Measurements from ENCODE around the gene SLC6A18.

Gene SLC6A18

GRCh38 chr5:1229822-1230221 is 4.6 kb downstream of the SLC6A18 start:
- Histone ChIP-seq H3K36me3 (ENCODE audit: control insufficient read depth, insufficient read depth, low read length) (no peaks in the 10 kb centered on the region), H3K9me3 (ENCODE audit: control insufficient read depth, low read length) (no peaks in the 10 kb centered on the region), H3K4me2 (ENCODE audit: low read length) (no peak overlapping the region), H3K9ac (no peak overlapping the region), H3K4me3 (ENCODE audit: low read depth, low read length) (no peak overlapping the region), H3K79me2 (no peaks in the 10 kb centered on the region), H2AFZ (no peak overlapping the region), H3K27me3 (ENCODE audit: control insufficient read depth, insufficient read depth, low read length) (no peaks in the 10 kb centered on the region), H3K4me1 (no peaks in the 10 kb centered on the region), H3K27ac (no peak overlapping the region)
- no peak for TF ChIP-seq CTCF (IDR thresholded peaks at IDR 0.05)

DNA sequence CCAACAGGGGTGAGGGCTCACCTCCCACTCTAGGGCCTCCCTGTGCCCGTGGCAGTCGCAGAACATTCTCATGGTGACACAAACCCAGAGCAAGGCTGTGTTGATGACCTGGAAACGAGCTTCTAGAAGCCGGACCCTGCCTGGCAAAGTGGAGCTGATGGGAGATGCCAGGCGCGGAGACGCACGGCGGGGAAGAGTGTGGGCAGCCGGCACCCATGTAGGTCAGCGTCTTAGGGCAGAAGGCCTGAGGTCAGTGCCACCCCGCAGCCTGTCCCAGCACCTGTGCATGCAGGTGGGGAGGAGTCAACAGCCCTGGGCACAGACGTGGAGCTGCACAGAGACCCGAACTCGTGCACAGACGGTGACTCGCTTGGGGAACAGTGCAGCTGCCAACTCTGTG is 5.4 kb downstream of the SLC6A18 start:
- H3K4me3 ChIP-seq (ENCODE audit: low read depth, low read length): no peak overlapping the region
- no peaks in the 10 kb centered on the region for H3K79me2 ChIP-seq
- H2AFZ ChIP-seq: no peak overlapping the region
- H3K9me3 ChIP-seq (ENCODE audit: control insufficient read depth, low read length): no peaks in the 10 kb centered on the region
- H3K27me3 ChIP-seq (ENCODE audit: control insufficient read depth, insufficient read depth, low read length): no peaks in the 10 kb centered on the region
- no peak overlapping the region for H3K9ac ChIP-seq
- H3K4me2 ChIP-seq (ENCODE audit: low read length): no peak overlapping the region
- H3K27ac ChIP-seq: no peak overlapping the region
- TF ChIP-seq CTCF (IDR thresholded peaks at IDR 0.05): no peak
- no peaks in the 10 kb centered on the region for H3K4me1 ChIP-seq
- no peaks in the 10 kb centered on the region for H3K36me3 ChIP-seq (ENCODE audit: control insufficient read depth, insufficient read depth, low read length)

GRCh38 chr5:1231354-1231905 is 6.2 kb downstream of the SLC6A18 start:
- TF ChIP-seq CTCF (IDR thresholded peaks at IDR 0.05): no peak
- H3K36me3 ChIP-seq (ENCODE audit: control insufficient read depth, insufficient read depth, low read length): no peaks in the 10 kb centered on the region
- no peak overlapping the region for H3K4me3 ChIP-seq (ENCODE audit: low read depth, low read length)
- H3K4me1 ChIP-seq: no peaks in the 10 kb centered on the region
- no peak overlapping the region for H3K4me2 ChIP-seq (ENCODE audit: low read length)
- H3K9me3 ChIP-seq (ENCODE audit: control insufficient read depth, low read length): no peaks in the 10 kb centered on the region
- H3K79me2 ChIP-seq: no peaks in the 10 kb centered on the region
- H3K27ac ChIP-seq: no peak overlapping the region
- H2AFZ ChIP-seq: no peak overlapping the region
- no peaks in the 10 kb centered on the region for H3K27me3 ChIP-seq (ENCODE audit: control insufficient read depth, insufficient read depth, low read length)
- no peak overlapping the region for H3K9ac ChIP-seq

- H3K4me1 ChIP-seq: no peaks in the 10 kb centered on the region
- TF ChIP-seq CTCF (IDR thresholded peaks at IDR 0.05): no peak
- no peak overlapping the region for H3K27ac ChIP-seq
- no peaks in the 10 kb centered on the region for H3K27me3 ChIP-seq (ENCODE audit: control insufficient read depth, insufficient read depth, low read length)
- H3K4me3 ChIP-seq (ENCODE audit: low read depth, low read length): no peak overlapping the region
- no peak overlapping the region for H3K9ac ChIP-seq
- no peak overlapping the region for H3K4me2 ChIP-seq (ENCODE audit: low read length)
- H3K36me3 ChIP-seq (ENCODE audit: control insufficient read depth, insufficient read depth, low read length): no peaks in the 10 kb centered on the region
- H2AFZ ChIP-seq: no peak overlapping the region
- no peaks in the 10 kb centered on the region for H3K9me3 ChIP-seq (ENCODE audit: control insufficient read depth, low read length)
- no peaks in the 10 kb centered on the region for H3K79me2 ChIP-seq
Observed at GRCh38 chr5:1232780-1233179, 7.6 kb downstream of the SLC6A18 start.

- no peak overlapping the region for H3K4me2 ChIP-seq (ENCODE audit: low read length)
- H3K79me2 ChIP-seq: no peaks in the 10 kb centered on the region
- H3K9ac ChIP-seq: no peak overlapping the region
- H3K36me3 ChIP-seq (ENCODE audit: control insufficient read depth, insufficient read depth, low read length): no peaks in the 10 kb centered on the region
- H3K4me3 ChIP-seq (ENCODE audit: low read depth, low read length): no peak overlapping the region
- H3K27ac ChIP-seq: no peak overlapping the region
- H3K9me3 ChIP-seq (ENCODE audit: control insufficient read depth, low read length): no peaks in the 10 kb centered on the region
- no peaks in the 10 kb centered on the region for H3K4me1 ChIP-seq
- no peak overlapping the region for H2AFZ ChIP-seq
- TF ChIP-seq CTCF (IDR thresholded peaks at IDR 0.05): no peak
- H3K27me3 ChIP-seq (ENCODE audit: control insufficient read depth, insufficient read depth, low read length): no peaks in the 10 kb centered on the region
Observed at GRCh38 chr5:1235379-1235778, 10.2 kb downstream of the SLC6A18 start.
